ENCODE data around the gene KBTBD13.

KBTBD13 gene

GRCh38 chr15:65052956-65053355 is 23.6 kb upstream of the KBTBD13 start:
- DNase-seq: no peak

GRCh38 chr15:65054333-65055200 is 22.0 kb upstream of the KBTBD13 start:
- peak; percentile 23 for DNase-seq

- no peak for DNase-seq
Measured at GRCh38 chr15:65055201-65055870, 21.2 kb upstream of the KBTBD13 start.

GRCh38 chr15:65056106-65056505 is 20.4 kb upstream of the KBTBD13 start:
- DNase-seq: no peak

GRCh38 chr15:65056868-65057548 is 19.5 kb upstream of the KBTBD13 start:
- no peak for DNase-seq

- no peak for DNase-seq
Measured at GRCh38 chr15:65057549-65057940, 19.0 kb upstream of the KBTBD13 start.

- no peak for DNase-seq
Measured at GRCh38 chr15:65058394-65059368, 17.9 kb upstream of the KBTBD13 start.

GRCh38 chr15:65059369-65059750 is 17.2 kb upstream of the KBTBD13 start:
- no peak for DNase-seq

GRCh38 chr15:65059931-65060596 is 16.5 kb upstream of the KBTBD13 start:
- no peak for DNase-seq

GRCh38 chr15:65060641-65061397 is 15.7 kb upstream of the KBTBD13 start:
- no peak for DNase-seq

- DNase-seq: no peak
Measured at GRCh38 chr15:65062061-65062460, 14.5 kb upstream of the KBTBD13 start.

- DNase-seq: no peak
Measured at GRCh38 chr15:65062726-65063125, 13.8 kb upstream of the KBTBD13 start.

GRCh38 chr15:65066001-65066634 is 10.4 kb upstream of the KBTBD13 start:
- no peak for DNase-seq

GRCh38 chr15:65066635-65067316 is 9.8 kb upstream of the KBTBD13 start:
- DNase-seq: no peak

GRCh38 chr15:65067317-65067644 is 9.3 kb upstream of the KBTBD13 start:
- no peak for DNase-seq

GRCh38 chr15:65067645-65068402 is 8.7 kb upstream of the KBTBD13 start, which contains the start of gene RASL12:
Gene RASL12 (minus strand): TSS chr15:65067991. CDS start chr15:65067835, 156 bp downstream.
- no peak for DNase-seq

- no peak for DNase-seq
Measured at GRCh38 chr15:65068403-65068788, 8.2 kb upstream of the KBTBD13 start.

- DNase-seq: peak; percentile 46
Measured at GRCh38 chr15:65069179-65069578, 7.4 kb upstream of the KBTBD13 start.
